DMS153 (cell line): ENCODE data around the gene EAPP.
"Not testable (repeated sequence)": the region's sequence is repeated elsewhere in the genome, so short reads cannot be mapped to it uniquely, and the experiment has no call there.

Experiments
- DNase-seq: peaks from one replicate; lab custom pipeline; 2025; lab: John Stamatoyannopoulos, UW

The EAPP gene, protein sequence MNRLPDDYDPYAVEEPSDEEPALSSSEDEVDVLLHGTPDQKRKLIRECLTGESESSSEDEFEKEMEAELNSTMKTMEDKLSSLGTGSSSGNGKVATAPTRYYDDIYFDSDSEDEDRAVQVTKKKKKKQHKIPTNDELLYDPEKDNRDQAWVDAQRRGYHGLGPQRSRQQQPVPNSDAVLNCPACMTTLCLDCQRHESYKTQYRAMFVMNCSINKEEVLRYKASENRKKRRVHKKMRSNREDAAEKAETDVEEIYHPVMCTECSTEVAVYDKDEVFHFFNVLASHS

DNA sequence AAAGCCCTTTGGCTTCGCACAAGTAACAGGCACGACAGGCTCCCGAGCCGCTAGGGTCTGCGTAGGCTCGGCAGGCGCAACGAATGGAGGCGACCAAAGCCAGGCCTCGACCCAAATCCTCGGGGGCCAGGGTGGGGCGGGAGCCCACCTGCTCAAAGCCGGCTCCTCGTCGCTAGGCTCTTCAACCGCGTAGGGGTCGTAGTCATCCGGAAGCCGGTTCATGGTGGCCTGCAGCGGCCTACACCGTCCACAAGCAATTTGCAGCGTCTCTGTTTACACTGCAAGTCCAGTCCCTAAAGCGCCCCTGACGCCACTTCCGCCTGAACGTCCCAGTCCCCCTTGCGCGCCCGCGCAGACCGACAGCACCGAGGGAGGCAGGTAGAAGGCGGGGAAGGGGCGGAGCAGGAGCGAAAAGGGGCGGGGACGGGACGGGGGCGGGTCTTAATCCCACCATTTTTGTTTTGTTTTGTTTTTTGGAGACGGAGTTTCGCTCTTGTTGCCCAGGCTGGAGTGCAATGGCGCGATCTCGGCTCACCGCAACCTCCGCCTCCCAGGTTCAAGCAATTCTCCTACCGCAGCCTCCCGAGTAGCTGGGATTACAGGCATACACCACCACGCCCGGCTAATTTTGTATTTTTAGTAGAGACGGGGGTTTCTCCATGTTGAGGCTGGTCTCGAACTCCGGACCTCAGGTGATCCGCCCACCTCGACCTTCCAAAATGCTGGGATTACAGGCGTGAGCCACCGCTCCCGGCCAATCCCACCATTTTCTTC, at the start of gene EAPP:
Gene EAPP (minus strand): TSS at position 295 of the 774 bp plus-strand sequence. CDS start 73 bp downstream, at position 222.
- DNase-seq, result no peak

DNA sequence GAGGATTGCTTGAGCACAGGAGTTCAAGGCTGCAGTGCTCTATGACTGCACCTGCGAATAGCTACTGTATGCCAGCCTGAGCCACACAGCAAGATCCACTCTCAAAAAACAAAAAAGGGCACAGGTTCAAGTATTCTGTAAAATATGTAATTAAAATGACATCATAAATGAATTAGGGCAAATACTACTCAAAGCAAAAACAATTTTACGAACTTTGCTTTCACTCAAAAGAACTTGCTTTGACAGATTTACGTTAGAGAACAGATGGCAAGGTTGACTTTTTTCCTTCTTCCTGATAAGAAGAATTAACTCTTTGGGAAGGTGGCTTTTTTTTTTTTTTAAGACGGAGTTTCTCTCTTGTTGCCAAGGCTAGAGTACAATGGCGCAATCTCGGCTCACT, 44.0 kb upstream of the EAPP start:
- no peak for DNase-seq

DNA sequence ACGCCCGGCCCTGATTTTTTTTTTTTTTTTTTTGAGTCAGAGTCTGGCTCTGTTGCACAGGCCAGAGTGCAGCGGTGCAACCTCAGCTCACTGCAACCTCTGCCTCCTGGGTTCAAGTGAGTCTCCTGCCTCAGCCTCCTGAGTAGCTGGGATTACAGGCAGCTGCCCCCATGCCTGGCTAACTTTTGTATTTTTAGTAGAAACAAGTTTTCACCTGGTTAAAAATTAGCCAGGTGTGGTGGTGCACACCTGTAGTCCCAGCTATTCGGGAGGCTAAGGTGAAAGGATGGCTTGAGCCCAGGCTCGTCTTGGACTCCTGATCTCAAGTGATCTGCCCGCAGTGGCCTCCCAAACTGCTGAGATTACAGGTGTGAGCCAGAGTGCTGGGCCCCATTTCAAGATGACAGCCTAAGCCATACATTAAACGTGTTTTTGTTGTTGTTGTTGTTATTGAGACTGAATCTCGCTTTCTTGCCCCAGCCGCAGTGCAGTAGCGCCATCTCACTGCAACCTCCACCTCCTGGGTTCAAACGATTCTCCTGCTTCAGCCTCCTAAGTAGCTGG, 42.7 kb upstream of the EAPP start:
- no peak for DNase-seq

DNA sequence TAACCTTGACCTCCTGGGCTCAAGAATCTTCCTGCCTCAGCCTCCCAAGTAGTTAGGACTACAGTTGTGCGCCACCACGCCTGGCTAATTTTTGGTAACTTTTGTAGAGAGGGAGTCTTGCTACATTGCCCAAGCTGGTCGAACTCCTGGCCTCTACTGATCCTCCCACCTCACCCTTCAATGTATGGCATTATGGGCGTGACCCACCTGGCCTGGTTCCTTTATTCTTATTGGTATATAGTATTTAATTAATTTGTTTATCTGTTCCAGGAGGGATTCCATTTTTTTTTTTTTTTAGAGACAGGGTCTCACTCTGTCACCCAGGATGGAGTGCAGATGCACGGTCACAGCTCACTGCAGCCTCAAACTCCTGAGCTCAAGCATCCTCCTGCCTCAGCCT, 40.9 kb upstream of the EAPP start:
- no peak for DNase-seq

DNA sequence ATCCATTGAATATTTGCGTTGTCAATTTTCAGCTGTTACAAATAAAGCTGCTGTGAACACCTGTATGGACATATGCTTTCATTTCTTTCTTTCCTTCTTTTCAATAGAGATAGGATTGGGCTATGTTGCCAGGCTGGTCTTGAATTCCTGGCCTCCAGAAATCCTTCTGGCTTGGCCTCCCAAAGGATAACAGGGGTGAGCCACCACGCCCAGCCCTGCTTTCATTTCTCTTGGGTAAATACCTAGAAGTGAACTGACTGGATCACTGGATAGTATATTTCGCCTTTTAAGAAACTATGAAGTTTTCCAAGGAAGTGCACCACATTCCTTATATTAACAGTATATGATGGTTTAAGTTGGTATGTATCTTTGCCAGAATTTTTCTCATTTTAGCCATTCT, 32.3 kb upstream of the EAPP start:
- DNase-seq, result no peak

DNA sequence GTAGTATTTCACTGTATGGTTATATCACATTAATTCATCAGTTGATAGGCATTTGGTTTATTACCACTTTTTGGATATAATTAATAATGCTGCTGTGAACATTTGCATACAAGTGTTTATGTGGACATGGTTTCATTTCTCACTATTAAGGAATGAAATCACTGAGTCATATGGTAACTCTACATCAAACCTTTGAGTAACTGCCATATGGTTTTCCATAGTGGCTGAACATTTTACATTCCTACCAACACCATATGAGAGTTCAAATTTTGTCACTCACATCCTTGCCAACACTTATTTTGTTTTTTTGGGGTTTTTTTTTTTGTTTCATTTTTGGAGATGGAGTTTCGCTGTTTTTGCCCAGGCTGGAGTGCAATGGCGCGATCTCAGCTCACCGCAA, 30.2 kb upstream of the EAPP start:
- DNase-seq, result no peak

DNA sequence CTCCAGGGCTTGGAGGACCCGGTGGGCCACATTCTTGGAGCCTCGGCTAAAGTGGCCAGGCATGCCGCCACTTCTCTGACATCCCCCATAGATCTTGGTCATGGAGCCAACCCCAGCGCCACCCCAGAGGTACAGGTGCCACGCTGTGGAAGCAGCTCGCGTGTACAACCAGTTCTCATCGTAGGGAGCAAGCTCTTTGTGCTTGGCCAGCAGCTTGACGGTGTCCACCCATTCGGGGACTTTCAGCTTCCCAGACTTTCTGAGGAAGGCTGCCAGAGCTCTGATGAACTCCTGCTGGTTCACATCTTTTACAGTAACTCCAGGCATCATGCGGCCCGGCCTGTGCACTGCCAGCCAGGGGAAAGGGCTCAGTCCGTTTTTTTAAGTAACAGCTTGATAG, 29.3 kb upstream of the EAPP start:
- no peak for DNase-seq

DNA sequence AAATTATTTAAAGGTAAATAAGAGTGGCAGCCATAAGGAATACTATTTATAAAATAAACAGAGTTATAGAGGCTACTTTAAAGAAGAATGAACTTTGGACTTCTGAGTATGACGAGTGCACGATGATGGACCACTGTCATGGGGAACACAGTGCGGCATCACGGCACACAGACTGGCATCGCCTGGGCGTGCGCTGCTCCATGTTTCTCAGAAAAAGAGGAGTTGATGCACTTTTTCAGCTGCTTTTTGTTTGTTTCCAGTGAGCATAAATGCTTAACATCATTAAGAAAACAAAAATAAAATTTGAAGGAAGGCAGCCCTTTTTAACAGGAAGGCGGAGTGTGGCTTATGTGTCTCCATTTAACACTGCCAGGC, 23.3 kb upstream of the EAPP start:
- DNase-seq, result no peak

DNA sequence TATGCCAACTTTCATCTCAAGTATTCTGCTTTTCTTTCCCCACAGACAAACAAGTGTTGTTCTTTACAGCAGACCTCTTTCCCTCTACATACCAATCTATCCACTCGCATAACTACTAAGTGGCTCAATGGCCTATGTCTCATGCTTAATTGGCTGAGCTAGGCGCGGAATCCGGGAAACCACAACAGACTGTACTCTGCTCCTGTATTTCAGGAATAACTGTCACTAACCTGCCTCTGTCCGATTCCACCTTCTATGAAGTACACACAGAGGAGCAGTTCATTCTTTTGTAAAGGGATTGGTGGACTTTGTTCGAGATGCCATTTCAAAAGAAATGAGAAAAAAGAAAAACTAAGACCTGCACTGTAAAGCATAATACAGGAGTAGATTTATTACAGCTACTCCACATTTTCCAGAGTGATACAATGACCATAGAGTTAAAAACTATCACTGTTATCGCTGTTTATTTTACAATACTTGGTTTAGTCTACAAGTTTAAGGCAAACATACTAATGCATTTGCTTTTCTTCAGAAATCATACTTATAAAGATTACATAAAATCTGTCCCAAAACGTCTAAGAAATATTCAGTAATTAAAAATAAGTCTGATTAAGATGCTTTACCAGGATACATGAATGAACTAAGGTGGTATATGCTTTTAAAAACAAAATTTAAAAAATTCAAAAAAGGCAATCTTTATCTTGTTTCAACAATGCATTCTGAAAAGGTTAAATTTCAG, 22.7 kb upstream of the EAPP start:
- not testable (repeated sequence) for DNase-seq

DNA sequence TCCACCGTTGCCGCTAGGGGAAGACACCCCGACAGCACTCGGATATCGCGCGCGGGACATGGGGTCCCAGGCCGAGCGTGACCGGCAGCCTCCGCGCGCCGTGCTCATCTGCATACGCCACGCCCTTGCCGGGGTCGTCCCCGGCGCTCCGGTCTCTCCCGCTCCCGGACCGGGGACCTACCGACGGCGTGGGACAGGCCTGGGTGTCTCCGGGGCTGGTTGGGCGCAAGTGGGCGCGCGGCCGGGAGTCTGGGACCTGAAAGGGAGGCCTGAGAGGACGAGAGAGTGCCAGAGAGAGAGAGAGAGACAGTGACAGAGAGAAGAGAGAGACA, 17.0 kb upstream of the EAPP start:
- DNase-seq, result not testable (repeated sequence)

DNA sequence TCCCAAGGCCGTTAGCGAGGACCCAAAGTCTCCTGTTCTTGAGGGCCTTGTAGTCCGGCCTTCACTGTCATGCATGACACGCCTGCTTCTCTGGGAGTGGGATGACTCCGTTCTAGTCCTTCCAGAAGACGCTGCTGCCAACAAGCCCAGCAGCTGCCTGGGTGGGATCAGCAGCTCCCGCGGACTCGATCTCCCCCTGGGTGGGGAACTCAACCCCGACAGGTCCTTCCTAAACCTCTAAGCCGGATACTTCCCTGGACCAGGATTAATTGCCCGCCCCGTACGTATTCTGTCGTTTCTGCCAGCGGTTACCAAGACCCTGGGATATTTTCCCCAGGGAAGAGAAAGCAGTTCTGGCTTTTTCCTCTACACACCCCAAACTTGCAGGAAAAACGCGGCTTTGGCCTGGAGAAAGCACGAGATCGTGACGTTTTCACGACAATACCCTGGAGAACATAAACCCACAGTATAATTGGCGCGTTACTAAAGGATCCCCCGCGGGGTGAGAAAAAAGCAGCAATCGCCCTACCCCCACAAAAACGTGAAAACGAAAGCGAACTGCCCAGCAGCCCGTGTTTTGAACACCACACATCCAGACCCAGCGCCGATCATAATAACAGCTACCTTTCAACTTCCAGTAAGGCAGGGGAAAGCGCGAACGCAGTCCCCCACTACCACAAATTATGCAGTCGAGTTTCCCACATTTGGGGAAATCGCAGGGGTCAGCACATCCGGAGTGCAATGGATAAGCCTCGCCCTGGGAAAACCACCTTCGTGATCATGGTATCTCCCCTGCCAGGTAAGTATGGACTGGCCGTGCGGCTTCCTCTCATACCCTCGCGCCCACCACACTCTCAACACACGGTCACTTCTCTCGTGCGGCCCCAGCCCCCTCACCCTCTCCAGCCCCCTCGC, 16.3 kb upstream of the EAPP start:
- DNase-seq, result not testable (repeated sequence)

DNA sequence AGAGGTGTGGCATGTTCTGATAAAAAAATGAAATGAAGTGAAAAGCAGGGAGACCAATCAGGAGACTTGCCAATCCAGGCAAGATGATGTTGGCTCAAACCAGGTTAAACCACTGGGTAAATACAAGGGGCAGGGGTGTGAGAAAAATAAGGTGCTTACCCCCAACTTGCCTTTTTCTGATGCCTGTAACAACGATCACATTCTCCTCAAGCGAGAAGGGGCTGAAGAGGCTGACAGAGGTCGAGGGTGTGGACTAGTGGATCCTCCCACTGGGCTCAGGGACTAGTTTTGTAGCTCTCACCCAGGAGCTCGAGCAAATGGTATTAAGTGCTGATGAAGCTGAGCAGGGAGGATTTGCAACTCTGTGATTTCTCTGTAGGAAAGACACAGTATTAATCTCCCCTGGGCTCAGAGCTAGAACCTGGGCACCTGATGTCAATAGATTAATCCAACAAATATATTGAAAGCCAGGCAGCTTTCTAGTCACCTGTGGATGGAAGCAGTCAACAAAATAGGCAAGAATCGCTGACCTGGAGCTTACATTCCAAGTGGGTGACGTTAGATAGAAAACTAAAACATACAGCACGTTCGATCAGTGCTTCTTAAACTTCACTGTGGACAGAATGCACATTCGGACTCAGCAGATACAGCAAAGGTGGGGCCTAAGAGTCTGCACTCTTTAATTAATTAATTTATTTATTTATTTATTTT, 15.2 kb upstream of the EAPP start:
- DNase-seq, result no peak

DNA sequence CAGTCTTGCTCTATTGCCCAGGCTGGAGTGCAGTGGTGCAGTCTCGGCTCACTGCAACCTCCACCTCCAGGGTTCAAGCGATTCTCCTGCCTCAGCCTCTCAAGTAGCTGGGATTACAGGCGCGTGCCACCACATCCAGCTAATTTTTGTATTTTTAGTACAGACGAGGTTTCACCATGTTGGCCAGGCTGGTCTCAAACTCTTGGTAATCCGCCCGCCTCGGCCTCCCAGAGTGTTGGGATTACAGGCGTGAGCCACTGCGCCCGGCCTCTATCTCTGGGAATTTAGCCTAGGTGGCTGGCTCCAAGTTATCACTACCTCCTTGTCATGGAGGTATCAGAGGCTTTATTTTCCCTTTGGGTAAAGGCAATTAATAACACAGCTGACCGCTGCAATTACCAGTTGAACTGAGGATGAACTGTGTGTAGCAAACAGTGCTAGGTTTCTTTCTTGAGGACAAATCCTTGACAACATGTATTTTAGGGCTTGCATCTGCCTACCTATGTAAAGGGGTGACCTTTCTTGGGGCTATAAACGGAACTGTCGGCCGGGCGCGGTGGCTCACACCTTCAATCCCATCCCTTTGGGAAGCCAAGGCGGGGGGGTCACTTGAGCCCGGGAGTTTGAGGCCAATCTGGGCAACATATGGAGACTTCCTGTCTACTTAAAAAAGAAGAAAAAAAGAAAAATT, 9.9 kb upstream of the EAPP start:
- DNase-seq, result not testable (repeated sequence)

DNA sequence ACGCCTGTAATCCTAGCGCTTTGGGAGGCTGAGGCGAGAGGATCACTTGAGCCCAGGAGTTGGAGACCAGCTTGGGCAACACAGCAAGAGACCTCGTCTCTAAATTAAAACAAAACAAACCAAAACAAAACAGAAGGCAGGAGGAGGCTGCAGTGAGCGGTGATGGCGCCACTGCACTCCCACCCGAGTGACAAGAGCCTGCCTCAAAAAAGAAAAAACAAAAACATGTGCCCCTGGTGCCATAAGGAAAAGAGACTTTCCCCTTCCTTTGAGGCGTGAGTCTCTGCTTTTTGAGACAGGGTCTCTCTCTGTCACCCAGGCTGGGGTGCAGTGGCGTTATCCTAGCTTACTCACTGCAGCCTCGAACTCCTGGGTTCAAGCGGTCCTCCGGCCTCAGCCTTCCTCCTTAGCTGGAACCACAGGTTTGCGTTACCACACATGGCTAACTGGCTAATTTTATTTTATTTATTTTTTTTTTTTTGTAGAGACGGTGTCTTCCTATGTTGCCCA, 9.0 kb upstream of the EAPP start:
- no peak for DNase-seq

DNA sequence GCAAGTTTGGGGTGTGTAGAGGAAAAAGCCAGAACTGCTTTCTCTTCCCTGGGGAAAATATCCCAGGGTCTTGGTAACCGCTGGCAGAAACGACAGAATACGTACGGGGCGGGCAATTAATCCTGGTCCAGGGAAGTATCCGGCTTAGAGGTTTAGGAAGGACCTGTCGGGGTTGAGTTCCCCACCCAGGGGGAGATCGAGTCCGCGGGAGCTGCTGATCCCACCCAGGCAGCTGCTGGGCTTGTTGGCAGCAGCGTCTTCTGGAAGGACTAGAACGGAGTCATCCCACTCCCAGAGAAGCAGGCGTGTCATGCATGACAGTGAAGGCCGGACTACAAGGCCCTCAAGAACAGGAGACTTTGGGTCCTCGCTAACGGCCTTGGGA, 7.6 kb upstream of the EAPP start:
- not testable (repeated sequence) for DNase-seq

DNA sequence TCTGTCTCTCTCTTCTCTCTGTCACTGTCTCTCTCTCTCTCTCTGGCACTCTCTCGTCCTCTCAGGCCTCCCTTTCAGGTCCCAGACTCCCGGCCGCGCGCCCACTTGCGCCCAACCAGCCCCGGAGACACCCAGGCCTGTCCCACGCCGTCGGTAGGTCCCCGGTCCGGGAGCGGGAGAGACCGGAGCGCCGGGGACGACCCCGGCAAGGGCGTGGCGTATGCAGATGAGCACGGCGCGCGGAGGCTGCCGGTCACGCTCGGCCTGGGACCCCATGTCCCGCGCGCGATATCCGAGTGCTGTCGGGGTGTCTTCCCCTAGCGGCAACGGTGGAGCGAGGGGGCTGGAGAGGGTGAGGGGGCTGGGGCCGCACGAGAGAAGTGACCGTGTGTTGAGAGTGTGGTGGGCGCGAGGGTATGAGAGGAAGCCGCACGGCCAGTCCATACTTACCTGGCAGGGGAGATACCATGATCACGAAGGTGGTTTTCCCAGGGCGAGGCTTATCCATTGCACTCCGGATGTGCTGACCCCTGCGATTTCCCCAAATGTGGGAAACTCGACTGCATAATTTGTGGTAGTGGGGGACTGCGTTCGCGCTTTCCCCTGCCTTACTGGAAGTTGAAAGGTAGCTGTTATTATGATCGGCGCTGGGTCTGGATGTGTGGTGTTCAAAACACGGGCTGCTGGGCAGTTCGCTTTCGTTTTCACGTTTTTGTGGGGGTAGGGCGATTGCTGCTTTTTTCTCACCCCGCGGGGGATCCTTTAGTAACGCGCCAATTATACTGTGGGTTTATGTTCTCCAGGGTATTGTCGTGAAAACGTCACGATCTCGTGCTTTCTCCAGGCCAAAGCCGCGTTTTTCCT, 7.0 kb upstream of the EAPP start:
- not testable (repeated sequence) for DNase-seq

DNA sequence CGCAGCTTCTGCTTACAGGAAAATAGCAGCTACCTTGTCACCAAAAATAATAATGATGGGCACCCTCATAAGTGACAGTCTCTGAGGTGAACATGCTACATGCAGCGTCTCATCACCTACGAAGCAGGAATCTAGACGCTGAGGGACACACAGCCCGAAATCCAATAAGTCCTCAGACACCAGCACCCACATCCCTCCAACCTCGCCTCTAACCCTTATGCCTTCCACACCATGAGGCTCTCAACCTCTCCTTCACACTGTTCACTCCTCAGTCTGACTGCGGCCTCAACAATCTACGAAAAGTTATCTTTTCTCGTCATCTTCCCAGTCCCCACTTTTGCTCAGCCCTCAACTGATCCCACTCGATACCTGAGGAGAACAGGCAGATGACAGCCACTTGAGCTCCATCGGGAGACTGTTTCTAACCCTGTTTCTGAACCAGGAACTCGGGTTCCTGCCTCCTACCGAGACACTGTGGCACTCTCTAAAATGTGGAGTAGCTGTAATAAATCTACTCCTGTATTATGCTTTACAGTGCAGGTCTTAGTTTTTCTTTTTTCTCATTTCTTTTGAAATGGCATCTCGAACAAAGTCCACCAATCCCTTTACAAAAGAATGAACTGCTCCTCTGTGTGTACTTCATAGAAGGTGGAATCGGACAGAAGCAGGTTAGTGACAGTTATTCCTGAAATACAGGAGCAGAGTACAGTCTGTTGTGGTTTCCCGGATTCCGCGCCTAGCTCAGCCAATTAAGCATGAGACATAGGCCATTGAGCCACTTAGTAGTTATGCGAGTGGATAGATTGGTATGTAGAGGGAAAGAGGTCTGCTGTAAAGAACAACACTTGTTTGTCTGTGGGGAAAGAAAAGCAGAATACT, 919 bp upstream of the EAPP start:
- DNase-seq, result not testable (repeated sequence)

DNA sequence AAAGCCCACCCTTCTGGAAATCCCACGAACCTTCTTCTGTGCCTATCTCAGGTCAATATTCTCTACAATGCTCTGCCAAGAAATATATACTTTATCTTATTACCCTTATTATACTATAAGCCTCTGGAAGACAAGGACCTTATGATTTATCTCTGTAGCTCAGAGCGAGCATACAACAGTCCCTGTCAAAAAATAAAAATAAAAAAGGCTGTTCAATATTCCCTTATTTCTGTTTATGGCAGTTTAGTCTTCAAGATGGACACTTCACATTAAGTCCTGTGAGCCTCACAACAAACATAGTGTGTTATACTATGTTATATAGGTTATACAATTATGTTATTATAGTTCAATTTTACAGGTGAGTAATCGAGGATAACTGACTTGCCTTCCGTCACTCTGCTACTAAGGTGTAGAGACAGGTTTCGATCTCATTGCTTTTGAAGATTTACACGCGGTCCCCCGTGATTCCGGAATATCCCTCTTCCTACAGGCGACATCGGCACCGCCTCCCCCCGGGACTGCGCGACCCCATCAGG, 562 bp downstream of the EAPP start:
- DNase-seq, result no peak
